Midbrain (tissue), 1 donor: ENCODE measurements around the gene MEGF6.

Source experiments
- DNase-seq: peaks from one replicate; lab custom pipeline; 2025; lab: John Stamatoyannopoulos, UW

The MEGF6 gene

DNA sequence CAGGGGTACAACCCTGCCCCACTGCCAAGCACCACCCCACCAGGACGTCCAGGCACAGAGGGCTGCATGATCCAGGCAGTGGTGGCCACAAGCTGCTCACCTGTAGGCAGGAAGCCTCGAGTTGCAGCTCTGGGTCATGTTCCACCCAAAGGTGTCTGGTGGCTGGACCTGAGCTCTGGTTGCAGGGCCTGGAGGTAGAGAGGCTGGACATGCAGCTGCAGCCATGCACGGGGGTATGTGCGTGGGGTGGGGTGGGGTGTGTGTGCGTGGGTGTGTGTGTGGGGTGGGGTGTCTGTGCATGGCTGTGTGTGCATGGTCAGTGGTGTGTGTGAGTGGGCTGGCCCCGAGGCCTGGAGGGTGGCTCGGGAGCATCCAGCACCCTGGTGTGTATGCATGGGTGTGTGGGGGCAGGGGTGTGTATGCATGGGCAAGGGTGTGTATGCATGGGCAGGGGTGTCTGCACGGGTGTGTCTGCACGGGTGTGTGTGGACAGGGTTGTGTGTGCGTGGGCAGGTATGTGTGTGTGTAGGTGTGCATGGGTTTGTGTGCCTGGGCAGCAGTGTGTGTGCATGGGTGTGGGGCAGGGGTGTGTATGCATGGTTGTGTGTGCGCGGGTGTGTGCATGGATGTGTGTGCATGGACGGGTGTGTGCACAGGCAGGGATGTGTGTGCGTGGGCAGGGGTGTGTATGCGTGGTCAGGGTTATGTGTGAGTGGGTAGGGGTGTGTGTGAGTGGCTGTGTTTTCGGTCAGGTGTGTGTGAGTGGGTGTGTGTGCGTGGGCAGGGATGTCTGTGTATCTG lies 141.3 kb downstream of the MEGF6 start:
- DNase-seq = no peak

- DNase-seq = no peak
Measured at GRCh38 chr1:3469104-3469848, 142.0 kb downstream of the MEGF6 start.

DNA sequence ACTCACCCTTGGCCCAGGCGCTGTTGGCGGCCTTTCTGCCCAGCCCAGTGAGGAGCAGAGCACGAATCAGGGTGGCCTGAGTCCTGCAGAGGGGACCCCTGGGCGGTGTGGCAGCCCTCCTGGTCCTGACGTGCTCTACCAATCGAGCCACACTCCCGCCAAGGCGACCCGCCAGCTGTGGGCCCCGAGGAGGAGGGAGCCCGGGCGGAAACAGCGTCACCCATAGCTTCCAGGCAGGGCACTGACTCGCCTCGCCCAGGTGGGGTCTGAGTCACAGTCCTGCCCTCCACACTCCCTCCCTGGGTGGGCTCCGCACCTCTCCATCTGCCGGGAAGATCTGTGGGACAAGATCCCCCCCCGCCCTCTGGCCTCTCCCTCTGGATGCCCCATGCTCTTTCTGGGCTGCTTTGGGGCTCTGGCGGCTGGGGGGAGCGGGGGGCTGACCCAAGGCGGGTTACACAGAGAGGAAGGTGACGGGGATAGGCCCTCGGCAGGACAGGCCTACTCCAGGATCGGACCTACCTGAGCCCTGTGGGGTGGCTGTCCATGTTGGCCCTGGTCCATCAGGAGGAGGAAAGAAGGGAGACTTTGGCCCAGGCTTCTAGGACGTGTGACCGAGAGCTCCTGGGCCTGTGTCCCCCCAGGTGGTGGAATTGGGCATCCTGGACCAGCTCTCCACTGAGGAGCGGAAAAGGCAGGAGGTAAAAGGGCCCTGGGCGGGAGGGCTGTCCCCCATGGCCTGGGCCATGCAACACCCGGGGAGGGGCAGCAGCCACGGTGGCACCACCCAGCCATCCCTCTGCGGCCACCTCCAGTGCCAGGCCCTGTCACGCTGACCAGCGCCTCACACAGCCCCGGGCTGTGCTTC lies 142.8 kb downstream of the MEGF6 start:
- no peak for DNase-seq

GRCh38 chr1:3467096-3468036 lies 143.9 kb downstream of the MEGF6 start:
- DNase-seq = no peak

DNA sequence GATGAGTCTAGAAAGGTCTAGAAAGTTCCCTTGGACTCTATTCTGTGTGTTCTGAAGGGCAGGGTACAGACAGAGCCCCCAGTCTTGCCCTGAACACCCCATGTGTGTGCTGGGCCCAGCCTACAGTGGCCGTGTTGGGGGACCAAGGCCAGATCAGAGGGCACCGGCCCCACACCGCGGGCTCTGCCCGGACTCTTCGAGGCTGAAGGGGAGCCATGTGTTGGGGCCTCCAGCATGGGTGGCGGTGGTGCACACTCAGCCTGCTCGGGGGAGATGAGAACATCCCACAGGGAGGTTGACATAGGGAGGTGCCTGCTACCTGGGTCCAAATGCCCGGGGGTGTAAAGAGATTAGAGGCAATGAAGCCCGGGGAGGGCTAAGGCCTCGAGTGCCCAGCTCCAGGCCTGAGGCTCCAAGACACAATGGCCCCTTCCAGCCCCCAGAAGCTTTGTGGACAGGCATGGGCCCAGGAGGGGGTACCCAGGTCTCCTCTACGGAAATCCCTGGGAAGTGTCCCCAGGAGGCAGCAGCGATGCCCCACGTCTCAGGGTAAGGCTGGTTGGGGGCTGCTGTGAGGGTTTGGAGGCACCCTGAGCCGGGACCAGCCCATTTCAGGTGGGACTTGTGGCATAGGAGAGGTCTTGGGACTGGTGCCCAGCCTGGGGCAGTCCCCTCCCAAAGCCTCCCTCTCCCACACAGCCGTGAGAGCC lies 144.8 kb downstream of the MEGF6 start:
- no peak for DNase-seq

DNA sequence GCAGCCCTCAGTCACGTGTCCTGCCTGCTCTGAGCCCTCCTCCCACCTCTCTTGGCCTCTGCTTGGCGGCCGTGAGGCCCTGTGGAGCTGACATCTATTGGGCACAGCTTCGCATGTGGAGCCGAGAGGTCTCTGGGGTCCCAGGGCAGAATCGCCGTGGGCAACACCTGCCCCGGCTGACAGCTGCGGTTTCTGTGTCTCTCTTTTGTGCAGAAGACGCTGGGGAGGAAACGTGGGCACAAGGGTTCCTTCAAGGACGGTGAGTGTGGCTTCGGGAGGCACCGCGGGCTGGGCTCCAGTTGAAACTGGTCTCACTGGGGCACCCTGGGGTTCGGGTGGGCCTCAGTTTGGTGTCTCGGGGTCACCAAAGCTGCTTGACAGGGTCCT lies 145.4 kb downstream of the MEGF6 start:
- DNase-seq = no peak

GRCh38 chr1:3465091-3465934 lies 146.0 kb downstream of the MEGF6 start:
- DNase-seq = no peak

GRCh38 chr1:3464649-3465025 lies 146.7 kb downstream of the MEGF6 start:
- DNase-seq = no peak

- no peak for DNase-seq
Measured at GRCh38 chr1:3463891-3464648, 147.2 kb downstream of the MEGF6 start.

GRCh38 chr1:3463408-3463863 lies 147.9 kb downstream of the MEGF6 start:
- DNase-seq = no peak

DNA sequence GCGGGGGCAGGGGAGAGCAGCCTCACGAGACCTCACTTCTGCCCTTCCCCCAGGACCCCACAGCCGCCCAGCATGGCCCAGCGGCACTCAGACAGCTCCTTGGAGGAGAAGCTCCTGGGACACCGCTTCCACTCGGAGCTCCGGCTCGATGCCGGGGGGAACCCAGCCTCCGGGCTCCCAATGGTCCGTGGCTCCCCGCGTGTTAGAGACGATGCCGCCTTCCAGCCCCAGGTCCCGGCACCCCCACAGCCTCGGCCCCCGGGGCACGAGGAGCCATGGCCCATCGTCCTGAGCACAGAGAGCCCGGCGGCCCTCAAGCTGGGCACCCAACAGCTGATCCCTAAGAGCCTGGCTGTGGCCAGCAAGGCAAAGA lies 148.3 kb downstream of the MEGF6 start:
- no peak for DNase-seq

- DNase-seq = no peak
Measured at GRCh38 chr1:3462356-3463012, 148.8 kb downstream of the MEGF6 start.

DNA sequence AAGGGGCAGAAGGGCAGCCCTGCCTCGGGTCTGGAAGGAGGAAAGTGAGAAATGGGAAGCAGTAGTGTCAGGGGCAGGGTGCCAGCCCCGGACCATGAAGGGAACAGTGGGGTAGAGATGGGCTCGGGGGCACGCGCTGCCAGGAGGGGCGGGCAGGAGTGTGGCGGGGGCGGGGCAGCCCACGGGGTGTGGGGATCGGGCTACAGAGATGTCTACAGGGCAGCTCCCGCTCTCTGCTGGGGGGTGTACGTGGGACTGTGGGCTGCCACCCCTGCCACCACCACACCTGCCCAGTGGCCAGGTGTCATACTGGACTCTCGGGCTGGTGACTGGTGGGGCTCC lies 149.4 kb downstream of the MEGF6 start:
- DNase-seq = no peak

GRCh38 chr1:3461238-3461933 lies 149.9 kb downstream of the MEGF6 start:
- no peak for DNase-seq

GRCh38 chr1:3460672-3461131 lies 150.6 kb downstream of the MEGF6 start:
- DNase-seq = no peak

GRCh38 chr1:3459940-3460671 lies 151.2 kb downstream of the MEGF6 start:
- no peak for DNase-seq
